HepG2 (cell line): ENCODE data around the gene ITIH1. TPM values are rescaled to one million over a fixed set of nuclear protein-coding genes. Genes with fewer than 3 reads are reported as not detected.

ENCODE experiments used
- ARNT2 ChIP-seq: sonication (generic); formaldehyde crosslinking; IDR thresholded peaks from 2 replicates; pipeline ENCODE4 v1.8.0; 2022; ENCODE audit warnings: mild to moderate bottlenecking, low read depth, missing genetic modification reagents, moderate library complexity
- ATRX ChIP-seq: sonication (generic); formaldehyde crosslinking; IDR thresholded peaks from 2 replicates; pipeline ENCODE4 v1.4.0; 2020; ENCODE audit warnings: missing genetic modification reagents, borderline replicate concordance
- CEBPG ChIP-seq: IDR thresholded peaks from 2 replicates; pipeline ENCODE4 v1.6.1; 2016
- FOXJ3 ChIP-seq: sonication (generic); formaldehyde crosslinking; IDR thresholded peaks from 2 replicates; pipeline ENCODE4 v1.4.0; 2020; ENCODE audit warnings: missing genetic modification reagents, mild to moderate bottlenecking, borderline replicate concordance
- KDM4B ChIP-seq: sonication (generic); formaldehyde crosslinking; IDR thresholded peaks from 2 replicates; pipeline ENCODE4 v1.4.0; 2020; ENCODE audit warnings: missing genetic modification reagents
- KLF15 ChIP-seq: sonication (generic); formaldehyde crosslinking; IDR thresholded peaks from 2 replicates; pipeline ENCODE4 v1.8.1; 2023; ENCODE audit warnings: borderline replicate concordance, mild to moderate bottlenecking, inconsistent platforms, missing genetic modification reagents, mixed read lengths
- KMT2A ChIP-seq: sonication (generic); formaldehyde crosslinking; IDR thresholded peaks from 2 replicates; pipeline ENCODE4 v1.4.0; 2020; ENCODE audit warnings: missing genetic modification reagents
- MIXL1 ChIP-seq: IDR thresholded peaks from 2 replicates; pipeline ENCODE4 v1.6.1; 2016
- PCBP2 ChIP-seq: fragments of 200-400 bp; formaldehyde crosslinking; optimal IDR thresholded peaks from 2 replicates; pipeline ENCODE3; 2018; ENCODE audit warnings: low read length, low read depth; ENCODE audit not compliant: poor library complexity, severe bottlenecking
- SAFB2 ChIP-seq: sonication (generic); formaldehyde crosslinking; IDR thresholded peaks from 2 replicates; pipeline ENCODE4 v1.5.1; 2020; ENCODE audit warnings: missing genetic modification reagents, low read depth, mild to moderate bottlenecking, borderline replicate concordance
- SAP130 ChIP-seq: IDR thresholded peaks from 2 replicates; pipeline ENCODE4 v1.6.1; 2016; ENCODE audit warnings: low read depth
- SNRNP70 ChIP-seq: fragments of 200-400 bp; formaldehyde crosslinking; IDR thresholded peaks from 2 replicates; pipeline ENCODE4 v1.6.1; 2017; ENCODE audit warnings: mild to moderate bottlenecking, low read depth, low read length, moderate library complexity
- TRIM24 ChIP-seq: sonication (generic); formaldehyde crosslinking; IDR thresholded peaks from 2 replicates; pipeline ENCODE4 v1.8.0; 2022; ENCODE audit warnings: mild to moderate bottlenecking, missing genetic modification reagents
- ZBTB20 ChIP-seq: sonication (generic); formaldehyde crosslinking; IDR thresholded peaks from 2 replicates; pipeline ENCODE4 v1.8.1; 2023; ENCODE audit warnings: missing genetic modification reagents, low read depth, mild to moderate bottlenecking, borderline replicate concordance
- ZFP36L1 ChIP-seq: sonication (generic); formaldehyde crosslinking; IDR thresholded peaks from 2 replicates; pipeline ENCODE4 v1.8.0; 2022; ENCODE audit warnings: mild to moderate bottlenecking, missing genetic modification reagents, moderate library complexity
- ZNF7 ChIP-seq: IDR thresholded peaks from 2 replicates; pipeline ENCODE4 v1.6.1; 2016; ENCODE audit warnings: missing biosample characterization, missing genetic modification reagents
- polyA plus RNA-seq, 8 experiments: library from polyadenylated mRNA; depleted of rRNA in 3 of 8; stranded (reverse) in 7 of 8; unstranded in 1 of 8; fragments of >200 nt; fragmentation: Illumina TruSeq in 4 of 8; extraction: Trizol in 4 of 8; gene quantifications; 2 replicates each; pipeline versions ENCODE4 v1.2.1 to v1.2.3, GENCODE V29; 2011 to 2016; ENCODE audit warnings: low read depth in 4 of 8, missing spikeins in 1 of 8, mixed read lengths in 1 of 8; ENCODE audit not compliant: insufficient read depth in 1 of 8
- total RNA-seq, 5 experiments: library from RNA; depleted of rRNA; stranded (reverse); fragments of >200 nt; fragmentation: Illumina TruSeq; extraction: Trizol; gene quantifications; 2 replicates each; pipeline ENCODE4 v1.2.3, GENCODE V29; 2016; ENCODE audit warnings: low read depth in 1 of 5
- TF ChIP-seq, protein P1 (sequence below): sonication (generic); formaldehyde crosslinking; IDR thresholded peaks from 2 replicates; pipeline ENCODE4 v1.8.1; 2023; ENCODE audit warnings: mild to moderate bottlenecking, moderate library complexity, missing genetic modification reagents
- TF ChIP-seq, protein P2 (sequence below): sonication (generic); formaldehyde crosslinking; IDR thresholded peaks from 2 replicates; pipeline ENCODE4 v1.4.0; 2020; ENCODE audit warnings: mild to moderate bottlenecking, missing genetic modification reagents
- TF ChIP-seq, protein P3 (sequence below): sonication (generic); formaldehyde crosslinking; IDR thresholded peaks from 2 replicates; pipeline ENCODE4 v1.4.0; 2020; ENCODE audit warnings: missing genetic modification reagents, borderline replicate concordance
- TF ChIP-seq, protein P4 (sequence below): sonication (generic); formaldehyde crosslinking; IDR thresholded peaks from 2 replicates; pipeline ENCODE4 v1.4.0; 2020; ENCODE audit warnings: missing genetic modification reagents
- TF ChIP-seq, protein P5 (sequence below), 2 experiments: sonication (generic) in 1 of 2; formaldehyde crosslinking in 1 of 2; IDR thresholded peaks; 2 replicates each; pipeline versions ENCODE4 v1.5.1 to v1.6.1; 2011 to 2020; ENCODE audit warnings: borderline replicate concordance in 1 of 2, low read depth in 1 of 2, low read length in 1 of 2, mild to moderate bottlenecking in 1 of 2, missing genetic modification reagents in 1 of 2, moderate library complexity in 1 of 2
- TF ChIP-seq, protein P6 (sequence below): IDR thresholded peaks from 2 replicates; pipeline ENCODE4 v1.6.1; 2016

The ITIH1 gene
- total and polyA plus RNA-seq, 2 of the 13 experiments (the other 11 are each of a cell fraction or from before 2014, with no cell fraction given) = 12.3 to 19.6 TPM

DNA sequence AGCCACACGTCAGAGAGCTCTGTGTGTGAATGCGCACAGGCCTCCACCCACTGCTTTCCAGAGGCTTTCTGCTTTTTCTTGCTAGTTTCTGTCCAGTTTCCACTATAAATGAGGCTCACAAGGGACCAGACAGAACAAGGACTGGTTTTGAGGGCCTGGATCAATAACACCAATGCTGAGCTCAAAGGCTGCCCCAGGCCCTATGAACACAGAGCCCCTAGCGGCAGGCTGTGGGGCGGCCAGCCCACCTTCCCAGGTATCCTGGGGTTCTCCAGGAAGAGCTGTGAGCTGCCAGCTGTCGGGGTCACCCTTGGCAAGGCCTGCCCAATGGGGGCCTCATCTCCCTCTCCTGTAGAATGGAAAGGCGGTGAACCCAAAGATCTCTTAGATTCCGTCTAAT is 15.0 kb downstream of the ITIH1 start (continued):
- TF ChIP-seq FOXJ3 (CRISPR knock-in tag) (no peak), SAFB2 (CRISPR knock-in tag) (0 out of 2 replicates have a peak, but pooled peaks have one; percentile 43), PCBP2 (no peak), ARNT2 (CRISPR knock-in tag) (no peak), CEBPG (CRISPR knock-in tag) (no peak), TRIM24 (CRISPR knock-in tag) (no peak), ZFP36L1 (no peak), SNRNP70 (no peak), ZBTB20 (CRISPR knock-in tag) (no peak), ZNF7 (CRISPR knock-in tag) (no peak), MIXL1 (CRISPR knock-in tag) (0 out of 2 replicates have a peak, but pooled peaks have one; percentile 11), KLF15 (no peak), KMT2A (no peak), ATRX (no peak), SAP130 (CRISPR knock-in tag) (peak; percentile 51), KDM4B (CRISPR knock-in tag) (no peak)
- TF ChIP-seq, protein P1, sequence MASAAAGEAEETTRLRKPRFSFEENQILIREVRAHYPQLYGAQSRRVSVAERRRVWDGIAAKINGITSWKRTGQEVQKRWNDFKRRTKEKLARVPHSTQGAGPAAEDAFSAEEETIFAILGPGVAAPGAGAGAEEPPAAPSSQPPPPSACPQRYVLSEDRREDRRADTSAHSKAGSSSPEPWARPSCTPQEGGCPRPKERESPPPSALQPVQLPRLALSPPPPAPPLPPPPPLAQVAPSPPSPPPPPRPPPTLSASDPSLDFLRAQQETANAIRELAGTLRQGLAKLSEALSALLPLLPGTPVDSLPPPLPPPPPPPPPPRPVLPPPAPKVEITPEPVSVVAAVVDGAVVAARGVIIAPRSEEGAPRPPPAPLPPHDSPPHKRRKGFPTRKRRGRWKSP (CRISPR knock-in tag) = no peak
- TF ChIP-seq, protein P2, sequence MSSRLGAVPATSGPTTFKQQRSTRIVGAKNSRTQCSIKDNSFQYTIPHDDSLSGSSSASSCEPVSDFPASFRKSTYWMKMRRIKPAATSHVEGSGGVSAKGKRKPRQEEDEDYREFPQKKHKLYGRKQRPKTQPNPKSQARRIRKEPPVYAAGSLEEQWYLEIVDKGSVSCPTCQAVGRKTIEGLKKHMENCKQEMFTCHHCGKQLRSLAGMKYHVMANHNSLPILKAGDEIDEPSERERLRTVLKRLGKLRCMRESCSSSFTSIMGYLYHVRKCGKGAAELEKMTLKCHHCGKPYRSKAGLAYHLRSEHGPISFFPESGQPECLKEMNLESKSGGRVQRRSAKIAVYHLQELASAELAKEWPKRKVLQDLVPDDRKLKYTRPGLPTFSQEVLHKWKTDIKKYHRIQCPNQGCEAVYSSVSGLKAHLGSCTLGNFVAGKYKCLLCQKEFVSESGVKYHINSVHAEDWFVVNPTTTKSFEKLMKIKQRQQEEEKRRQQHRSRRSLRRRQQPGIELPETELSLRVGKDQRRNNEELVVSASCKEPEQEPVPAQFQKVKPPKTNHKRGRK (CRISPR knock-in tag) = no peak
- TF ChIP-seq, protein P3, sequence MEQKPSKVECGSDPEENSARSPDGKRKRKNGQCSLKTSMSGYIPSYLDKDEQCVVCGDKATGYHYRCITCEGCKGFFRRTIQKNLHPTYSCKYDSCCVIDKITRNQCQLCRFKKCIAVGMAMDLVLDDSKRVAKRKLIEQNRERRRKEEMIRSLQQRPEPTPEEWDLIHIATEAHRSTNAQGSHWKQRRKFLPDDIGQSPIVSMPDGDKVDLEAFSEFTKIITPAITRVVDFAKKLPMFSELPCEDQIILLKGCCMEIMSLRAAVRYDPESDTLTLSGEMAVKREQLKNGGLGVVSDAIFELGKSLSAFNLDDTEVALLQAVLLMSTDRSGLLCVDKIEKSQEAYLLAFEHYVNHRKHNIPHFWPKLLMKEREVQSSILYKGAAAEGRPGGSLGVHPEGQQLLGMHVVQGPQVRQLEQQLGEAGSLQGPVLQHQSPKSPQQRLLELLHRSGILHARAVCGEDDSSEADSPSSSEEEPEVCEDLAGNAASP = peak; percentile 26; the same call in 1 of the 2 replicates
- TF ChIP-seq, protein P4, sequence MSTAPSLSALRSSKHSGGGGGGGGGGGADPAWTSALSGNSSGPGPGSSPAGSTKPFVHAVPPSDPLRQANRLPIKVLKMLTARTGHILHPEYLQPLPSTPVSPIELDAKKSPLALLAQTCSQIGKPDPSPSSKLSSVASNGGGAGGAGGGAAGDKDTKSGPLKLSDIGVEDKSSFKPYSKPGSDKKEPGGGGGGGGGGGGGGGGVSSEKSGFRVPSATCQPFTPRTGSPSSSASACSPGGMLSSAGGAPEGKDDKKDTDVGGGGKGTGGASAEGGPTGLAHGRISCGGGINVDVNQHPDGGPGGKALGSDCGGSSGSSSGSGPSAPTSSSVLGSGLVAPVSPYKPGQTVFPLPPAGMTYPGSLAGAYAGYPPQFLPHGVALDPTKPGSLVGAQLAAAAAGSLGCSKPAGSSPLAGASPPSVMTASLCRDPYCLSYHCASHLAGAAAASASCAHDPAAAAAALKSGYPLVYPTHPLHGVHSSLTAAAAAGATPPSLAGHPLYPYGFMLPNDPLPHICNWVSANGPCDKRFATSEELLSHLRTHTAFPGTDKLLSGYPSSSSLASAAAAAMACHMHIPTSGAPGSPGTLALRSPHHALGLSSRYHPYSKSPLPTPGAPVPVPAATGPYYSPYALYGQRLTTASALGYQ = no peak
- TF ChIP-seq, protein P5, sequence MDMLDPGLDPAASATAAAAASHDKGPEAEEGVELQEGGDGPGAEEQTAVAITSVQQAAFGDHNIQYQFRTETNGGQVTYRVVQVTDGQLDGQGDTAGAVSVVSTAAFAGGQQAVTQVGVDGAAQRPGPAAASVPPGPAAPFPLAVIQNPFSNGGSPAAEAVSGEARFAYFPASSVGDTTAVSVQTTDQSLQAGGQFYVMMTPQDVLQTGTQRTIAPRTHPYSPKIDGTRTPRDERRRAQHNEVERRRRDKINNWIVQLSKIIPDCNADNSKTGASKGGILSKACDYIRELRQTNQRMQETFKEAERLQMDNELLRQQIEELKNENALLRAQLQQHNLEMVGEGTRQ (IDR thresholded peaks at IDR 0.05; ENCODE audit: low read depth, low read length) = no peak
- TF ChIP-seq, protein P5 (CRISPR knock-in tag; IDR thresholded peaks at IDR 0.05; ENCODE audit: borderline replicate concordance) = no peak
- TF ChIP-seq, protein P6, sequence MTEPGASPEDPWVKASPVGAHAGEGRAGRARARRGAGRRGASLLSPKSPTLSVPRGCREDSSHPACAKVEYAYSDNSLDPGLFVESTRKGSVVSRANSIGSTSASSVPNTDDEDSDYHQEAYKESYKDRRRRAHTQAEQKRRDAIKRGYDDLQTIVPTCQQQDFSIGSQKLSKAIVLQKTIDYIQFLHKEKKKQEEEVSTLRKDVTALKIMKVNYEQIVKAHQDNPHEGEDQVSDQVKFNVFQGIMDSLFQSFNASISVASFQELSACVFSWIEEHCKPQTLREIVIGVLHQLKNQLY (CRISPR knock-in tag) = no peak
